Neutrophil (primary cell): Measurements from ENCODE around the gene LARP4.
"Not testable (repeated sequence)": the region's sequence is repeated elsewhere in the genome, so short reads cannot be mapped to it uniquely, and the experiment has no call there.

Source experiments
- H3K27ac ChIP-seq: fragments of 200-600 bp; sonication (generic); 2 replicates; pipeline ENCODE4 v1.5.1; 2016; ENCODE audit warnings: mild to moderate bottlenecking, moderate library complexity
- H3K27me3 ChIP-seq: fragments of 200-600 bp; sonication (generic); 2 replicates; pipeline ENCODE4 v1.6.0; 2016; ENCODE audit warnings: mild to moderate bottlenecking
- H3K36me3 ChIP-seq: fragments of 200-600 bp; sonication (generic); 2 replicates; pipeline ENCODE4 v1.5.1; 2017
- H3K4me1 ChIP-seq, 2 experiments: fragments of 200-600 bp in 1 of 2; sonication (generic) in 1 of 2; 1 replicate in 1 of 2; 2 replicates in 1 of 2; pipeline versions ENCODE4 v1.5.1 to v1.6.1; 2013 to 2016; ENCODE audit warnings: low read depth in 1 of 2, low read length in 1 of 2, mild to moderate bottlenecking in 1 of 2, moderate library complexity in 1 of 2; ENCODE audit not compliant: control insufficient read depth in 1 of 2, insufficient read depth in 1 of 2
- H3K4me3 ChIP-seq, 2 experiments: fragments of 200-600 bp in 1 of 2; sonication (generic) in 1 of 2; 1 replicate in 1 of 2; 2 replicates in 1 of 2; pipeline ENCODE4 v1.5.1; 2013 to 2016; ENCODE audit warnings: low read depth in 1 of 2, low read length in 1 of 2, mild to moderate bottlenecking in 1 of 2, moderate library complexity in 1 of 2
- H3K9me3 ChIP-seq: fragments of 200-600 bp; sonication (generic); 2 replicates; pipeline ENCODE4 v1.5.1; 2016
- CTCF ChIP-seq: fragments of 200-600 bp; sonication (generic); IDR thresholded peaks from 2 replicates; pipeline ENCODE4 v1.5.1; 2016; ENCODE audit warnings: antibody characterized with exemption

LARP4 gene

GRCh38 chr12:50380761-50381325 lies 19.8 kb upstream of the LARP4 start:
- H3K4me3 ChIP-seq = no peak overlapping the region
- H3K27me3 ChIP-seq = no peaks in the 10 kb centered on the region
- no peaks in the 10 kb centered on the region for H3K4me1 ChIP-seq
- no peaks in the 10 kb centered on the region for H3K36me3 ChIP-seq
- no peaks in the 10 kb centered on the region for H3K9me3 ChIP-seq
- H3K27ac ChIP-seq = no peak overlapping the region
- no peak for TF ChIP-seq CTCF

GRCh38 chr12:50387487-50387886 lies 13.2 kb upstream of the LARP4 start:
- Histone ChIP-seq H3K36me3 (no peaks in the 10 kb centered on the region), H3K27me3 (no peaks in the 10 kb centered on the region), H3K9me3 (no peaks in the 10 kb centered on the region), H3K4me1 (no peaks in the 10 kb centered on the region), H3K27ac (no peak overlapping the region), H3K4me3 (no peak overlapping the region)
- TF ChIP-seq CTCF = no peak

- Histone ChIP-seq H3K4me3 (no peak overlapping the region), H3K27me3 (no peaks in the 10 kb centered on the region), H3K27ac (no peak overlapping the region), H3K9me3 (no peaks in the 10 kb centered on the region), H3K4me1 (no peaks in the 10 kb centered on the region), H3K36me3 (no peaks in the 10 kb centered on the region)
- no peak for TF ChIP-seq CTCF
Observed at GRCh38 chr12:50387972-50388478, 12.7 kb upstream of the LARP4 start.

DNA sequence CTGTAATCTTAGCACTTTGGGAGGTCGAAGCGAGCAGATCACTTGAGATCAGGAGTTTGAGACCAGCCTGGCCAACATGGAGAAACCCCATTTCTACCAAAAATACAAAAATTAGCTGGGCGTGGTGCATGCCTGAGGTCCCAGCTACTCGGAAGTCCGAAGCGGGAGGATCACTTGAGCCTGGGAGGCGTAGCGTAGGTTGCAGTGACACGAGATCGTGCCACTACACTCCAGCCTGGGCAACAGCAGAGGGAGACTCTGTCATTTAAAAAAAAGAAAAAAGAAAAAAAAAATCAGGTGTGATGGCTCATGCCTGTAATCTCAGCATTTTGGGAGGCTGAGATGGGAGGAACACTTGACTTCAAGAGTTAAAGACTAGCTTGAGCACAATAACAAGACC lies 11.9 kb upstream of the LARP4 start:
- H3K9me3 ChIP-seq, H3K4me3 ChIP-seq, H3K27ac ChIP-seq, H3K27me3 ChIP-seq, H3K36me3 ChIP-seq, H3K4me1 ChIP-seq: not testable (repeated sequence)

DNA sequence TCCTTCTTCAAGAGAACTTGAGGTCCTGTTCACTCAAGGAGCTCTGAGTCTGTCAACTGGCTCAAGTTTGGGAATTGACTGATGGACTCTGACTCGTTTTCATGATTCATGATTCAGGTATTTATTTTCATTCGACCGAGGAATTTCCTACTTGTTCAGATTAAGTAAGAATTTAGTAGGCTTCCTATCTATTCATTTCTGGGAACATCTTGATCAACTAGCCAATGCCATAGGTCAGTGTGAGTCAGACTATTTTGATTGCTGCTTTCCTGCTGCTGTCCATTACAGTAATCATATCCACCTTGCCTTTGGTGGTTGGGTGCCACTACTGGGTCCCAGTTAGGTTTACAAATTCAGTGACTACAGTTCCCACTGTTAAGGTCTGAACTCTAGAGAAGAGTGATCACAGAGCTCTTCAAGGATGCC lies 10.4 kb upstream of the LARP4 start:
- no peak for TF ChIP-seq CTCF
- Histone ChIP-seq H3K36me3 (no peaks in the 10 kb centered on the region), H3K4me3 (no peak overlapping the region), H3K27me3 (no peaks in the 10 kb centered on the region), H3K9me3 (no peaks in the 10 kb centered on the region), H3K4me1 (no peaks in the 10 kb centered on the region), H3K27ac (no peak overlapping the region)

DNA sequence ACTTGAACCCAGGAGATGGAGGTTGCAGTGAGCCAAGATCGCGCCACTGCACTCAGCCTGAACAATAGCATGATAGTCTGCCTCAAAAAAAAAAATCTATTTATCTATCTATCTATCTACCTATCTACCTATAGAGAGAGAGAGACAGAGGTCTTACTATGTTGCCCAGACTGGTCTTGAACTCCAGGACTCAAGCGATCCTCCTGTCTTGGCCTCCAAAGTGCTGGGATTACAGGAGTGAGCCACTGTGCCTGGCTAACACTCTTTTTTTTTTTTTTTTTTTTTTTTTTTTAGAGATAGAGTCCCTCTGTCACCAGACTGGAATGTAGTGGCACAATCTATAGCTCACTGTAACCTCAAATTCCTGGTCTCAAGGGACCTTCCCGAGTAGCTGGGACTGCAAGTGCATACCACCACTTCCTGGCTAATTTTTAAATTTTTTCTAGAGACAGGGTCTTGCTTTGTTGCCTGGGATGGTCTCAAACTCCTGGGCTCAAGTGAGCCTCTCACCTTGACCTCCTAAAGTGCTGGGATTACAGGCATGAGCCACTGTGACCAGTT lies 6.1 kb upstream of the LARP4 start:
- Histone ChIP-seq H3K27me3 (no peaks in the 10 kb centered on the region), H3K9me3 (no peaks in the 10 kb centered on the region), H3K27ac (no peak overlapping the region), H3K4me1 (no peaks in the 10 kb centered on the region), H3K4me3 (no peak overlapping the region), H3K36me3 (no peaks in the 10 kb centered on the region)
- TF ChIP-seq CTCF = no peak
